T-helper 17 cell (primary cell): ENCODE results near the gene SLC25A31. TPM values are rescaled to one million over a fixed set of nuclear protein-coding genes. Genes with fewer than 3 reads are reported as not detected.

ENCODE experiments used
- total RNA-seq, 4 donors: library from RNA in 2 of 4; stranded (reverse) in 2 of 4; gene quantifications; one replicate each; pipeline ENCODE4 v1.2.3 and lab custom pipeline; 2022 to 2026

SLC25A31 gene
- total RNA-seq, 2 donors from 2014 or later: not detected

Other genes starting within 250 kb of the SLC25A31 start
- under 1 TPM in 1 of 2 donors, not detected in 1; 0.08 TPM for gene INTU, start 97.4 kb upstream of the SLC25A31 start, total RNA-seq
- gene HSPA4L, start 51.9 kb downstream of the SLC25A31 start, total RNA-seq: not detected
- gene PLK4, start 150.5 kb downstream of the SLC25A31 start, total RNA-seq: 1 to 10 TPM; 2.8 to 6.1 TPM
- gene MFSD8, start 234.8 kb downstream of the SLC25A31 start, total RNA-seq: 10 to 100 TPM; 22.5 to 27.8 TPM
- gene ABHD18, start 235.0 kb downstream of the SLC25A31 start, total RNA-seq: 10 to 100 TPM; 20.3 to 22.5 TPM